Skeletal muscle tissue (tissue), 4 donors: Measurements from ENCODE around the gene KCNA10. TPM values are rescaled to one million over a fixed set of nuclear protein-coding genes. Genes with fewer than 3 reads are reported as not detected.

ENCODE experiments used
- H3K27ac ChIP-seq: one replicate; pipeline ENCODE4 v1.7.0; 2013; ENCODE audit warnings: mild to moderate bottlenecking, low read depth, low read length, inconsistent platforms
- H3K27me3 ChIP-seq, 3 donors: one replicate each; pipeline ENCODE4 v1.7.0; 2013; ENCODE audit warnings: low read length in 3 of 3; ENCODE audit not compliant: control insufficient read depth in 3 of 3, insufficient read depth in 3 of 3
- H3K36me3 ChIP-seq, 3 donors: one replicate each; pipeline ENCODE4 v1.7.0; 2013; ENCODE audit warnings: low read length in 3 of 3; ENCODE audit not compliant: control insufficient read depth in 3 of 3, insufficient read depth in 3 of 3
- H3K4me1 ChIP-seq, 3 donors: one replicate each; pipeline ENCODE4 v1.7.0; 2013; ENCODE audit warnings: low read length in 3 of 3, mild to moderate bottlenecking in 3 of 3; ENCODE audit not compliant: control insufficient read depth in 3 of 3, insufficient read depth in 3 of 3
- H3K4me3 ChIP-seq, 3 donors: one replicate each; pipeline ENCODE4 v1.7.0; 2013; ENCODE audit warnings: low read length in 3 of 3
- H3K9ac ChIP-seq, 3 donors: one replicate each; pipeline ENCODE4 v1.7.0; 2013; ENCODE audit warnings: low read length in 3 of 3, mild to moderate bottlenecking in 3 of 3, moderate library complexity in 2 of 3, low read depth in 1 of 3
- H3K9me3 ChIP-seq, 3 donors: one replicate each; pipeline ENCODE4 v1.7.0; 2013; ENCODE audit warnings: low read length in 3 of 3; ENCODE audit not compliant: control insufficient read depth in 3 of 3
- total RNA-seq: library from RNA; depleted of rRNA; stranded (reverse); fragments of >200 nt; gene quantifications from one replicate; pipeline ENCODE4 v1.2.3, GENCODE V29; 2014
- donor health status: Osteomylitis.

Gene KCNA10
- total RNA-seq, 1 donor from 2014 or later, result 0.52 TPM

- Histone ChIP-seq H3K9ac (no peak overlapping the region), H3K4me1 (peaks cover 0 to 2% (median 0%) of the 10 kb centered on the region in 3 donors), H3K36me3 (no peaks in the 10 kb centered on the region), H3K9me3 (no peaks in the 10 kb centered on the region), H3K27ac (no peak overlapping the region), H3K4me3 (no peak overlapping the region), H3K27me3 (peaks cover 0 to 4% (median 3%) of the 10 kb centered on the region in 3 donors)
Measured at GRCh38 chr1:110476028-110476765, 42.8 kb downstream of the KCNA10 start.

DNA sequence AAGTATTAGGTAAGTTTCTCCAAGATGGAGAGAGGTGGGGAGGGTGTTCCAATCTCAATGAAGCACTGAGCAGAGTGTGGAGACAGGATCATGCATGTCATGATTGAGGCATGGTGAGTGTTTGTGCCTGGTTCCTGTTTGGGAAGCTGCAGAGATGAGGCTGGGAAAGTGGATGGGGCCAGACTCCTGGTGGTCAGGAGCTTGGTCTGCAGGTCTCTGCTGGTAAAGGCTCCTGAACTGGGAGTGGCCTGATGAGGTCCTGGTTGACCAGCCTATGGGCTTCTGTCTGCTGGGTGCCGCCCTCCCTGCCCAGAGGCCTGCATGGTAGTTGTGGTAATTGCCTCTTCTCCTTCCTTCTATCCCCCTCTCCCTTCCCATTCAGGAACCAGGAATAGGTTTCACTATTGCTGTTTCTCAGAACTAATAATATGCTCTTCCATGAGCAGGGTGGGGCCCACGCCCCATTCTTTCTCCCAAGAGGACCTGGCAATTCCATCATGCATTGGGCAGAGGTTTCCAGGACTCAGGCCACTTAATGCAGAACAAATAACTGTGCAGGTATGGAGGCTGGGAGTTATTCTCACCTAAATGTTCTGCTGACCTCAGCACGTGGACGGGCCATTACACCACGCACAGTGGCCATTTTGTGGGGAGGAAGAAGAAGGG lies 43.5 kb downstream of the KCNA10 start:
- Histone ChIP-seq H3K4me3 (no peak overlapping the region), H3K9me3 (no peaks in the 10 kb centered on the region), H3K4me1 (peaks cover 0 to 2% (median 0%) of the 10 kb centered on the region in 3 donors), H3K27me3 (peaks cover 0 to 4% (median 0%) of the 10 kb centered on the region in 3 donors), H3K9ac (no peak overlapping the region), H3K27ac (no peak overlapping the region), H3K36me3 (no peaks in the 10 kb centered on the region)

DNA sequence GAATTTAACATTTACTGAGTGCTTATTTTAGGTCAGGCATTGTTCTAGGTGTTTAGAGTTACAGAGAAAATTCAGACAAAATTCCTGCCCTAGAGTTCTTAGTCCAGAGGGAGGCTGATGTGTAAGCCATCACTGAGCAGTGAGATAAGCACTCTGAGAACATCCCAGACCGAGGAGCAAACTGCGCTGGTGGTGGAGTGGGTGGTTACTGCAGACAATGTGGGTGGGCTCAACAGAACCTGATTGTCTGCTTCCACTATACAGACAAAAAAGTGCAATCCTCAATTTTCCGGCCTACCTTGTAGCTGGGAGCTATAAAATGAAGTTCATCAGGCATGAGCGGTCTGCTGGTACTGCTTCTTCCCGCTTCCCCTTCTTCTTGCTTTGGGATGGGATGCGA lies 44.5 kb downstream of the KCNA10 start:
- H3K36me3 ChIP-seq, result no peaks in the 10 kb centered on the region
- no peak overlapping the region for H3K27ac ChIP-seq
- no peak overlapping the region for H3K9ac ChIP-seq
- H3K4me3 ChIP-seq, result no peak overlapping the region
- H3K27me3 ChIP-seq, result no peaks in the 10 kb centered on the region
- H3K4me1 ChIP-seq, result peaks cover 0 to 2% (median 0%) of the 10 kb centered on the region in 3 donors
- no peaks in the 10 kb centered on the region for H3K9me3 ChIP-seq

DNA sequence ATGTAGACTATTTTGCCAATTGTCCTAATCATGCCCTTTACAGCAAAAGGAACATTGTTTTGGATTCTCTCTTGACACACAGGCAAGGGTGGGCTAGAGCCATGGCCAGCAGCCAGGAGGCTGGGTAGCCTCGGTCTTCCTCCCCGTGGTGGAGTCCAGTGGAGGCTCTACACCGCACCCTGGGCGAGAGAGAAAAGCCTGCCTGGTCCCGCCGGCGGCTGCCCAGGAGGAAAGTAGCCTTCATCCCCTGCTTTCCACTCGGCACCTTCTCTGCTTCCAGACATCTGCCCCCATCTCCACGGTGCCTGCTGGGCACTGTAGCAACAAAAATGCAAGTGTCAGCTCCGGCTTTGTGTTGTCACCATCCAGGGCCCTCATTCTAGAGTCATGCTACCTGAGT lies 46.4 kb downstream of the KCNA10 start:
- Histone ChIP-seq H3K27ac (no peak overlapping the region), H3K9me3 (no peaks in the 10 kb centered on the region), H3K27me3 (no peaks in the 10 kb centered on the region), H3K9ac (no peak overlapping the region), H3K36me3 (no peaks in the 10 kb centered on the region), H3K4me1 (peaks cover 0 to 2% (median 2%) of the 10 kb centered on the region in 3 donors), H3K4me3 (no peak overlapping the region)

DNA sequence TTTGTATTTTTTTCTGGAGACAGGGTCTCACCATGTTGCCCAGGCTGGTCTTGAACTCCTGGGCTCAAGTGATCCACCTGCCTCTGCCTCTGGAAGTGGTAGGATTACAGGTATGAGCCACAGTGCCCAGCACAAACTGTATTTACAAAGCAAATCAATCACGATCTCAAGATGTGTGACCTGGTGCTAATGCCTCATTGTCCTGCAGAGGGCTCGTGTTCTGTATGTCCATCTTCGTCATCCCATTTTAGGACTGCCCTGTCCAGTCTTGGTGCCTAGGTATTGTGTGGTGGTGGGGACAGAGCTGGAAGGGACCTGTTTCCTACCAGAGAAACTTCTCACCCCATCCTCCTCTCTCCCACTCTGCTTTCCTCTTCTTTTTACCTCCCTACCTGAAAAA lies 47.8 kb downstream of the KCNA10 start:
- Histone ChIP-seq H3K27ac (no peak overlapping the region), H3K9me3 (no peaks in the 10 kb centered on the region), H3K27me3 (no peaks in the 10 kb centered on the region), H3K36me3 (no peaks in the 10 kb centered on the region), H3K4me1 (peaks cover 9 to 12% (median 11%) of the 10 kb centered on the region in 3 donors), H3K9ac (no peak overlapping the region), H3K4me3 (no peak overlapping the region)

Other genes with a start within 250 kb of the KCNA10 start
- 29.7 TPM for gene RBM15, start 179.8 kb downstream of the KCNA10 start, total RNA-seq
- 12.5 TPM for gene SLC16A4, start 128.1 kb downstream of the KCNA10 start, total RNA-seq
- gene LAMTOR5, start 111.5 kb downstream of the KCNA10 start, total RNA-seq, result 50.6 TPM
- not detected for gene PROK1, start 68.0 kb downstream of the KCNA10 start, total RNA-seq
- 0.52 TPM for gene KCNA2, start 87.2 kb upstream of the KCNA10 start, total RNA-seq
- 0.52 TPM for gene KCNA3, start 155.8 kb upstream of the KCNA10 start, total RNA-seq